GM12874 (cell line): ENCODE results near the gene SLC25A17.

Experiments
- TF ChIP-seq, protein P1 (sequence below): IDR thresholded peaks from 2 replicates; pipeline ENCODE4 v1.5.1; 2011; ENCODE audit warnings: low read depth, mild to moderate bottlenecking, control low read depth, low read length, moderate library complexity; ENCODE audit not compliant: insufficient read depth

The SLC25A17 gene

DNA sequence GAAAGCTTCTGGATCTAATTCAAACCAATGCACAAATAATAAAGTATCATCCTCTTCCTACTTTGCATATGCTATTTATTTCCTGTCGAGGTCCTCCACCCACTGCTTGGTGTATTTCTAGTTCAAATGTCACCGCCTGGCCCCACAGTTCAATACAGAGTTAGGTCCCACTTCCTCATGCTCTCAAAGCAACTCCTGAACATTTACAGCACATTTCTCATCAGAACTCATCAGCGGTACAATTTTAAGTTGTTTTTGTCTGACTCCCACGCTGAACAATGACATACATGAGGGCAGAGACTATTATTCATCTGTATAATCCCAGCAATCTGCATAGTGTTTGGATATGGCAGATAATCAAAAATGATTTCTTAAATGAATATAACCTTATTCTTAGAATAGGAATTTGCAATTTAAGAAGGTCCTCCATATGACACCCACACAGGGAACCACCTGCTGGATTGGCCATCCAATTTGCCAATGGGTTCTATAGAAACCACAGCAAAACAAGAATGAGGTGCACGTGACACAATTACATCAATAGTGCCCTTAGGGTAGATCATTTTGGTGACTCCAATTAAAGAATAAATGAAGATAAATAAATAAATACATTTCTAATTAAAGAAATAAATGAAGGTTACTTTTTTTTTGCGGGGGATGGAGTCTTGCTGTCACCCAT, 54.2 kb downstream of the SLC25A17 start:
- TF ChIP-seq, protein P1, sequence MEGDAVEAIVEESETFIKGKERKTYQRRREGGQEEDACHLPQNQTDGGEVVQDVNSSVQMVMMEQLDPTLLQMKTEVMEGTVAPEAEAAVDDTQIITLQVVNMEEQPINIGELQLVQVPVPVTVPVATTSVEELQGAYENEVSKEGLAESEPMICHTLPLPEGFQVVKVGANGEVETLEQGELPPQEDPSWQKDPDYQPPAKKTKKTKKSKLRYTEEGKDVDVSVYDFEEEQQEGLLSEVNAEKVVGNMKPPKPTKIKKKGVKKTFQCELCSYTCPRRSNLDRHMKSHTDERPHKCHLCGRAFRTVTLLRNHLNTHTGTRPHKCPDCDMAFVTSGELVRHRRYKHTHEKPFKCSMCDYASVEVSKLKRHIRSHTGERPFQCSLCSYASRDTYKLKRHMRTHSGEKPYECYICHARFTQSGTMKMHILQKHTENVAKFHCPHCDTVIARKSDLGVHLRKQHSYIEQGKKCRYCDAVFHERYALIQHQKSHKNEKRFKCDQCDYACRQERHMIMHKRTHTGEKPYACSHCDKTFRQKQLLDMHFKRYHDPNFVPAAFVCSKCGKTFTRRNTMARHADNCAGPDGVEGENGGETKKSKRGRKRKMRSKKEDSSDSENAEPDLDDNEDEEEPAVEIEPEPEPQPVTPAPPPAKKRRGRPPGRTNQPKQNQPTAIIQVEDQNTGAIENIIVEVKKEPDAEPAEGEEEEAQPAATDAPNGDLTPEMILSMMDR: no peak

DNA sequence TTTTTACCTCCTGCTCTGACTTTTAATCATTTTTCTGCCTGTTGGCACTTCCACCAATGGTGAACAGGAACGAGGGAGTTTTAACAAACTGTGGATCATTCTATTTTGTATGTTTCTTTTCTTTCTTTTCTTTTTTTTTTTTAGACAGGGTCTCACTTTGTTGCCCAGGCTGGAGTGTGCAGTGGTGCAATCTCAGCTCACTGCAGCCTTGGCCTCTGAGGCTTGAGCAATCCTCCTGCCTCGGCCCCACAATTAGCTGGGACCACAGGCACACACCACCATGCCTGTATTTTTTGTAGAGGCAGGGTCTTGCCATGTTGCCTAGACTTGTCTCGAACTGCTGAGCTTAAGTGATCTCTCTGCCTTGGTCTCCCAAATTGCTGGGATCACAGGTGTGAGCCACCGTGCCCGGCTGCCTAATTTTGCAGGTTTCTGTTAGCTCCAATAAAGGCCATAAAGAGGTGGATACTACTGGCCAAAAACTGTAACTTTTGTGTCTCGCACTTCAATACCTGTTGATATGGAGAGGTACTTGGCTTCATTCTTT, 59.8 kb downstream of the SLC25A17 start:
- TF ChIP-seq, protein P1: no peak

DNA sequence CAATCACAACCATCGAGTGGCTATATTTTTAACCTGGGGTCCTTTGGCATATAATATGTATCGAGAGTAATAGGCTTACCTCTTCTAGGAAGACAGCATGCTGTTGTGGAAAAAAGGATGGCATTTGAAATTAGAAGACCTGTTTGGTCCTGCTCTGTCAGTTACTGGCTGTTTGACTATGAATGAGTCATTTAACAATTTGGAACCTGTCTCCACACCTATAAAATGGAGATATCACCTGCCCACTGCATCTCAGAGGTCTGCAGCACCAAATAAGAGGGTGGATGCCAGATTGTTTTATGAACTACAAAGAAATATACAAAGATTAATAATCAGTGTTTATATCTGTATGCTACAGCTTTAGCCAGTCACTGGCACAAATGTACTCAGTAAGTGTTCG, 60.8 kb downstream of the SLC25A17 start:
- TF ChIP-seq, protein P1: no peak

DNA sequence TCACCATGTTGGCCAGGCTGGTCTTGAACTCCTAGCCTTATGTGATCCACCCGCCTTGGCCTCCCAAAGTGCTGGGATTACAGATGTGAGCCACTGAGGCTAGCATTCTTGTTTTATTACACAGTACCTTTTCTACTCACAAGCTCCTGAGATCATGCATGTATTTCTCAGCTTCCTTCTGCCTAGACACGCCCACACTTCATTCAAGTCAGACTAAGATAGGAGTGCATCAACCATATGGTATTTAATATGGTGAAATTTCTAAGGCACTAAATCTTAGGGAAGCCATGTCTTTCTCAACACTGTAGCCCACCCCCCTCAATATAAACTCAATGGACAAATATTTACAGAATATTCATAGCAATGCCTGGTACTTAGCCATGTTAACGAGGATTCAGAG, 62.1 kb downstream of the SLC25A17 start:
- TF ChIP-seq, protein P1: no peak

DNA sequence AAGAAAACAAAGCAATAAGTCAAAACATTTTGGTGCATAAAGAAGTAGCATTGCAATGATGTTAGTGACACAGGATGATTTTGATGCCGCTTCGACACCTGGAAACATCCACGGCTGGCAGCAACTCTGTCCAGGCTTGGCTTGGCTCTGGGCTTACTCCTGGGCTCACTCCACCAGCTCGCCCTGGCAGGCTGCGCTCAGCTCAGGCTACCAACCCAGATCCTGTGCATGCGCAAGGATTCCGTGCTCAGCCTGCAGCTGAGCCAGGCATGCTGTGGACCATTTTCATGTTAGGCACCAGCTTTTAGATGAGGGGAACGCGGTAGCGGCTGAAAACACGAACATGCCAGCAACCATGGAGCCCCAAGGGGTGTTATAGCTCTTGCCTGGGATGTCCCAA, 66.0 kb downstream of the SLC25A17 start:
- TF ChIP-seq, protein P1: no peak

DNA sequence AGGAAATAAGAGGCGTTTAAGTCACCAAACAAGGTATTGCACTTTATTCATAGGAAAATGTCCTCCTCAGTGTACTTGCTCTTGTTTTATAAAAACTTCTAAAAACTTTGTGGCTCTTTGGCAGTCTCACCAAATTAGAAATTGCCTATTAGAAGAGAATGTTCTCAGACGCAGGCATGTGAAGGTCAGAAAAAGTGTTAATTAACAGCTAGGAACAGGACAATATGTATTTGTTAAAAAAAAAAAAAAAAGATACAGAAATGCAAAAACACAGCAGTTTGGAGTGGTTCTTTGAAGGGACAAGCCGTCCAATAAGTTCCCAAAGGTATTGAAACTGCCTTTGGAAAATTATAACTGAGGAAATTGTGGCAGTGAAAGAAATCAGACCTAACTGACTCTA, 67.9 kb downstream of the SLC25A17 start:
- TF ChIP-seq, protein P1: no peak

DNA sequence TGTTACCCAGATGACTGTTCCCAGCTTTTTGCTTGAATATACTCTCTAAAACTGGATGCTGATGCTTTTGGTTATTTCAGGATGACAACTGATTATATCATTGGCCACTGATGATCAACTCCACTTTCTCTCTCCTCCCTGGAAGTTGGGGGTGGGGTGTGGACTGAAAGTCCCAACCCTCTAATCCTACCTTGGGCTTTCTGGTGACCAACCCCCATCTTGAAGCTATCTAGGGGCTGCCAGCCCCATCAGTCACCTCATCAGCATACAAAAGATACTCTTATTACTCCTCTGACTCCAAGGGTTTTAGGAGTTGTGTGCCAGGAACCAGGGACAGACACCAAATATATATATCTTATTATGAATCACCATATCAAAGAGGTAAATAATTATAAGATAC, 69.3 kb downstream of the SLC25A17 start:
- TF ChIP-seq, protein P1: no peak
